Inferior parietal cortex (tissue), 1 donor: ENCODE results near the gene EEF1A2.

Experiments
- DNase-seq: peaks from one replicate; pipeline ENCODE4 v3.0.0-alpha.2; 2016; ENCODE audit errors: extremely low spot score

Gene EEF1A2

DNA sequence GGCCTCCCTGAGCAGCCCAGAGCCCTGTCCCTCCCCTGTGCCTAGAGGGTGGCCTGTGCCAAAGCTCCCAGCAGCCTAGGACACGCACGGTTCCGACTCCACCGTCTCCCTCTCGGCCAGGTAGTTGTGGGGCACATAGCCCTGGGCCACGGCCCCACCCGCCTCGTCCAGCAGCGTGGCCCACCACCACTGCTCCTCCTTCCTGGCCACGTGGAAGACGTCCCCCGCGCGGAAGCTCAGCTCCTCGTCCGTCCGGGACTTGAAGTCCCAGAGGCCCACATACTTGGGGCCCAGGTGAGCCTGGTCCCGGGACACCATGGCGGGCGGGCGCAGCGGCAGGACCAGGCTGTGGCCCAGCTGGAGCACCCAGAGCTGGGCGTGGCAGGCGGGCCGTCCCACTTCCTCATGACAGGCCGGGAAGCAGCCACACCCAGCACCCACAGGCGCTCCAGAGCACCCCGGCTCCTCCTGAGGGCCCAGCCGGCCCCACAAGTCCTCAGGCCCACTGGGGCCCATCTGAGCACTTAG, 38.2 kb upstream of the EEF1A2 start, which contains the start of gene PTK6:
Gene PTK6, minus strand, starts transcription at position 380 of the 528 bp plus-strand sequence. Its CDS starts 62 bp downstream, at position 318.
- DNase-seq, result no peak

GRCh38 chr20:63536241-63536977, 37.5 kb upstream of the EEF1A2 start:
- DNase-seq, result no peak

- no peak for DNase-seq
Observed at GRCh38 chr20:63534831-63535651, 36.2 kb upstream of the EEF1A2 start.

- no peak for DNase-seq
Observed at GRCh38 chr20:63534427-63534830, 35.5 kb upstream of the EEF1A2 start.

- DNase-seq, result no peak
Observed at GRCh38 chr20:63533871-63534393, 35.0 kb upstream of the EEF1A2 start.

DNA sequence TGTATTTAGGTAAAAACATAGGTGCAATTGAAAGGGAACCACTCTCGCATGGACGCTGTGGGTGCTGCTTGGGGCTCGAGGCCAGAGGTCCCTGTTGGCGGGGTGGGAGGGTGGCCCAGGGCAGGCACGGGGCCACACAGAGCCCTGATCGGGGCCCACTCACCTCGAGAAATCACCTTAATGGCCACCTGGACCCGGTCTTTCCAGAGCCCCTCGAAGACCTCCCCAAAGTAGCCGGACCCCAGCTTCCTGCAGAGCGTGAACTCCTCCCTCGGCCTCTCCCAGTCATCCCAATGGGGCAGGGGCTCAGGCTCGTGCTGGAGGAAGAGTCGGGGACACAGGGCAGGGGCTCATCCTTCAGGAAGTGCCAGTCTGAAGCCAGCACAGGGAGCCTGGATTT, 34.5 kb upstream of the EEF1A2 start:
- no peak for DNase-seq

DNA sequence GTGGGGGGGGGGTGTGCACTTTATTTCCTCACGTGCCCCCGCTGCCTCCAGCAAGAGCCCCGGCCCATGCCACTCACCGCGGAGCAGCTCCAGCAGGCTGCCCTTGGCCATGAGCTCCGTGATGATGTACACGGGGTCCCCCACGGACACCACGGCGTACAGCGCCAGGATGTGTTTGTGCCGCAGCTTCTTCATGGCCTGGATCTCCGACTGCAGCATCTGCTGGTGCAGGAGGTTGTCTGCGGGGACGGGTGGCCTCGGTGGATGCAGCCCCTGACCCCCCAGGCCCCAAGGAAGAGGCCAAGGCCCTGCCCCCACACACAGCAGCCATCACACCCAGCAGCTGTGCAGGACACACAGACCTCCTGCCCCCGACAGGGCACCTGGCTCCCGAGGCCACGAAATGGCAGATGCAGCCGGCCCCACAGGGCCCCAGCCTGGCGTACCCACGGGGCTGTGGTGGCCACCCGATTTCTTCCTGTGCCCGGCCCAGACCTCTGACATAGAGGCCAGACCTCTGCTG, 33.6 kb upstream of the EEF1A2 start:
- no peak for DNase-seq

GRCh38 chr20:63531686-63532448, 33.0 kb upstream of the EEF1A2 start:
- DNase-seq, result no peak

DNA sequence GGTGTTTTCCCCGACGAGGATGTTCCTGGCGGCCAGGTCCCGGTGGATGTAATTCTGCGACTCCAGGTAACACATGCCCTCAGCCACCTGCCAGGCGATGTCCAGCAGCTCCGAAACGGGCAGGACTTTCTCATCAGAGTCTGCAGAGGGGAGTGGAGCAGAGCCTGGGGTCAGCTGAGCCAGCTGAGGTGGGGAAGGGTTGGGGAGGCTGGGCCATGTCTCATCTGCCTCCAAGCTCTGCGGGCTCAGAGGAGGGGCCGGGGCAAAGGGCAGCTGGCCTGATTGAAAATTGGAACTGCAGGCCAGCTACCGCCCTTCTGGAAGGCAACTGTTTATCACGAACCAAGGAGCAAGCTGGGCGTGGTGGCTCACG, 31.9 kb upstream of the EEF1A2 start:
- DNase-seq, result no peak

- no peak for DNase-seq
Observed at GRCh38 chr20:63529861-63530787, 31.2 kb upstream of the EEF1A2 start.

GRCh38 chr20:63529180-63529860, 30.4 kb upstream of the EEF1A2 start:
- DNase-seq, result no peak

DNA sequence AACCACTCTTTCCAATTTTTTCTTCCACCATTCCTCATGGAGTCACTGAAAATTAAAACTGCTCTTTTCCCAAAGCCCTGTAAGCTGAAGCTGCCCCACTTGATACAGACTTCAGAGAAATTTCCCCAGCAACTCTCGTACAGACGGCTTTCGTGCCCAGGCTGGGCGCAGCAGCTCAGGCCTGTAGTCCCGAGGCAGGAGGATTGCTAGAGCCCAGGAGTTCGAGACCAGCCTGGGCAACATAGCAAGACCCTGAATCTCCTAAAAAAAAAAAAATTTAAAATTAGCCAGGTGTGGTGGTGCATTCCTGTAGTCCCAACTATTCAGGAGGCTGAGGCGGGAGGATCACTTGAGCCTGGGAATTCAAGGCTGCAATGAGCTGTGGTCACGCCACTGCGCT, 28.3 kb upstream of the EEF1A2 start:
- no peak for DNase-seq

DNA sequence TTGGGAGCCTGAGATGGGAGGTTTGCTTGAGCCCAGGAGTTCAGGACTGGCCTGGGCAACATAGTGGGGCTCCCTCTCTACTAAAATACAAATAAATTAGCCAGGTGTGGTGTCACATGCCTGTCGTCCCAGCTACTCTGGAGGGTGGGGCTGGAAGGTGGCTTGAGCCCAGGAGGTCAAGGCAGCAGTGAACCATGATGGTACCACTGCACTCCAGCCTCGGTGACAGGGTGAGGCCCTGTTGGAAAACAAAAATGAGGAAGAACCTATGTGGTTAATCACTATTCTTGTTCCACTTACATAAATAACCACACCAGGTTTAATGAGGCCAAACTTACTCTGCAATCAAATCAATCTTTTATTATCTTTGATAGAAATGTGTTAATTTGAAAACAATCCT, 27.1 kb upstream of the EEF1A2 start:
- no peak for DNase-seq

DNA sequence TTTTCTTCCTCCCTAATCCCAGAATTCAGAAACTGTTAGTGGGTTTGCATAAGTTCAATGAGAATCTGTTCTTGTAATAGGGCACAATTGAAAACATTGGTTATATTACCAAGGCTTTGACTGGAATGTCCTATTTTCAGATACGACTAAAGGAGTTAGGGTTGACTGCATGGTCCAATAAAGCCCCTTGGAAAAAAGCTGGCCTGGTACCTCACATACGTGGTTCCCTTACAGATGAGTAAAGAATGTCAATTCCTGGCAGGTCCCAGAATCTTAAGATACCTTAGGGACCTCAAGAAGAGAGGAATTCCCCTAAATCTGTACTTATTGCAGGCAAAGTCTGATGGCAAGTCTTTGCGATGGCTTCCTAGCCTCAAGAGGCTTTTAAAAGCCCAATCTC, 26.3 kb upstream of the EEF1A2 start:
- DNase-seq, result no peak

DNA sequence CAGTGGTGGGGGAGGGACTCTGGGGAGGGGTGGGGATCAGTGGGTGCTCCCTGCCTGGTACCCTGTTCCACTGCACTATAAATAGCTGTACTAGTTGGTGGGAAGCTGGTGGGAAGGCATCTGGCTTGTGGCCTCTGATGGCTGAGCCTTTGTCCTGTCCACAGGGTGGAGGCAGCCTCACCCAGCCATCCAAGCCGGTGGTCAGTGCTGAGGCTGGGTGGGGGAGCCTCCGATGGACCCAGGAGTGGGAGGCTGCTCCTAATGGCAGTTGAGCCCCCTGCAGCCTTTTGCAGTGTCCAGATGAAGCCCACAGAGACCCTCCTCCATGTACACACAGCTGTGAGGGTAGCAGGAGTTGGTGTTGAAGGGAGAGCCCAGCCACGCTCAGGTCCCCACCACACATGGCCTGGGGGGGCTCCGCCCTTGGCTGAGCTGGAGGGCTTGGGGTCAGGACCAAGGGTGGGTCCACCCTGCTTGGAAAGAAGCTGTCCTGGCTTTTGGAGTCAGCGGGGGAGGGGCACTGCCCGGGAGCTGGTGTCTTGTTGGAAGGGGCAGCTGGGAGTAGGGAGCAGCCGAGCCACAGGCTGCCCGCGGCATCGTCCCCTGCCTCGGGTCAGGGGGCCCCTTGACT, 24.2 kb upstream of the EEF1A2 start:
- no peak for DNase-seq

DNA sequence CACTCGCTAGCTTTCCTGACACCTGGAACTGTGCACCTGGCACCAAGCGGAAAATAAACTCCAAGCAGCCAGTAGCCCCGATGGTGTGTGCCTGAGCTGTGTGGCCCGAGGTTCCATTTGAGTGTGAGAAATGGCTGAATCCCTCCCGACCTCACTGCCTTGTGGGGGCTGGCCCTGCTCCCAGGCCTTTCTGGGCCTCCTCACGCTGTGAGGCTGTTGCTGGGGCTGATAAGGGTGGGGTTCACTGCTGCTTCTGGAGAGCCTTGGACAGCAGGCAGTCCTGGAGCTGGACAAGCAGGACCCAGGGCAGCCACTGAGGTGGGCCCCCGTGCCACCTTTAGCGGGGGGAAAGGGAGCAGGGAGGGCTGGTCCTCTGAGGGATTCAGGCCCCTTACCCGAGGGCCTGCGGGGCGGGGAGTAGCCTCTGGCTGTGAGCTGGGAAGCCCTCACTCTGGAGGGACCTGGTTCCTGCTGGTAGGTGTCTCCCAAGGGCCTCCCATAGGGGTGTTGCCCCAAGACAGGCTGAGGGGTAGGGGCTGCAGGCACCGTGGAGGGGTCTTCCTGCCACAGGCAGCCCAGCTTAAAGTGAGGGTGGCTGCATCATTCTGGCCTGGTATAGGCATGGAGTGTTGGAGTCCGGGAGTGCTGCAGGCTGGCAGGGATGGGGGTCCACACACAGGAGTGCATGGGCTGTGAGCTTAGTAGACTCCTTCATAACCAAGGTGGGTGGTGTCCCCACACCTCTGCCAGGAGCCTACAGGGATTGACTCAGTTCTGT, 23.4 kb upstream of the EEF1A2 start:
- no peak for DNase-seq

DNA sequence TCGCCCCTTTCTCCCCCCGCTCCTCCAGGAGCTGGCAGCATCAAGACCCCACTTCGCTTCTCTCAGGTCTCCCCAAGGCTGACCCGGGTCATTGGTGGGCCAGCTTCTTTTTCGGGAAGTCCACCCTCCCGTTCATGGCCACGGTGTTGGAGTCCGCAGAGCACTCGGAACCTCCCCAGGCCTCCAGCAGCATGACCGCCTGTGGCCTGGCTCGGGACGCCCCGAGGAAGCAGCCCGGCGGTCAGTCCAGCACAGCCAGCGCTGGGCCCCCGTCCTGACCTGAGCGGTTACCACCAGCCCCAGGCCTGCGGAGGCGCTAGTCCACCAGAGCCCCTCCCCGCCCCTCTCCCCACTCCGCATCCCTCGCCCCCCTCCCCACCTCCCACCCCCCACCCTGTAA, 22.7 kb upstream of the EEF1A2 start:
- no peak for DNase-seq

- peak; percentile 71 for DNase-seq
Observed at GRCh38 chr20:63520934-63521601, 22.2 kb upstream of the EEF1A2 start.
